ENCODE measurements around the gene VEZT. TPM values are rescaled to one million over a fixed set of nuclear protein-coding genes. Genes with fewer than 3 reads are reported as not detected.

Gene VEZT
- total and polyA plus RNA-seq, 7 donors = 19.9 to 114 (median 82.8) TPM

- intact Hi-C loops (cut with DNase I) = no loop called here
- Histone ChIP-seq H3K4me1 (peaks cover 0 to 61% (median 49%) of the 10 kb centered on the region in 4 donors), H3K27ac (no peak overlapping the region), H3K4me3 (no peak overlapping the region), H3K36me3 (peaks cover 0 to 11% (median 2%) of the 10 kb centered on the region in 4 donors), H3K9me3 (no peaks in the 10 kb centered on the region), H3K27me3 (no peaks in the 10 kb centered on the region)
- DNase-seq = no peak
- TF ChIP-seq POLR2AphosphoS5 (IDR thresholded peaks at IDR 0.05) (no peak), POLR2A (IDR thresholded peaks at IDR 0.05) (no peak), EP300 (IDR thresholded peaks at IDR 0.05) (no peak)
- TF ChIP-seq, protein P1, sequence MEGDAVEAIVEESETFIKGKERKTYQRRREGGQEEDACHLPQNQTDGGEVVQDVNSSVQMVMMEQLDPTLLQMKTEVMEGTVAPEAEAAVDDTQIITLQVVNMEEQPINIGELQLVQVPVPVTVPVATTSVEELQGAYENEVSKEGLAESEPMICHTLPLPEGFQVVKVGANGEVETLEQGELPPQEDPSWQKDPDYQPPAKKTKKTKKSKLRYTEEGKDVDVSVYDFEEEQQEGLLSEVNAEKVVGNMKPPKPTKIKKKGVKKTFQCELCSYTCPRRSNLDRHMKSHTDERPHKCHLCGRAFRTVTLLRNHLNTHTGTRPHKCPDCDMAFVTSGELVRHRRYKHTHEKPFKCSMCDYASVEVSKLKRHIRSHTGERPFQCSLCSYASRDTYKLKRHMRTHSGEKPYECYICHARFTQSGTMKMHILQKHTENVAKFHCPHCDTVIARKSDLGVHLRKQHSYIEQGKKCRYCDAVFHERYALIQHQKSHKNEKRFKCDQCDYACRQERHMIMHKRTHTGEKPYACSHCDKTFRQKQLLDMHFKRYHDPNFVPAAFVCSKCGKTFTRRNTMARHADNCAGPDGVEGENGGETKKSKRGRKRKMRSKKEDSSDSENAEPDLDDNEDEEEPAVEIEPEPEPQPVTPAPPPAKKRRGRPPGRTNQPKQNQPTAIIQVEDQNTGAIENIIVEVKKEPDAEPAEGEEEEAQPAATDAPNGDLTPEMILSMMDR (IDR thresholded peaks at IDR 0.05) = no peak
- WGBS, 2 donors = 96 to 97% methylated on average over 8 of the region's 8 CpGs
Observed at GRCh38 chr12:95224202-95225170, 6.9 kb downstream of the VEZT start.

DNA sequence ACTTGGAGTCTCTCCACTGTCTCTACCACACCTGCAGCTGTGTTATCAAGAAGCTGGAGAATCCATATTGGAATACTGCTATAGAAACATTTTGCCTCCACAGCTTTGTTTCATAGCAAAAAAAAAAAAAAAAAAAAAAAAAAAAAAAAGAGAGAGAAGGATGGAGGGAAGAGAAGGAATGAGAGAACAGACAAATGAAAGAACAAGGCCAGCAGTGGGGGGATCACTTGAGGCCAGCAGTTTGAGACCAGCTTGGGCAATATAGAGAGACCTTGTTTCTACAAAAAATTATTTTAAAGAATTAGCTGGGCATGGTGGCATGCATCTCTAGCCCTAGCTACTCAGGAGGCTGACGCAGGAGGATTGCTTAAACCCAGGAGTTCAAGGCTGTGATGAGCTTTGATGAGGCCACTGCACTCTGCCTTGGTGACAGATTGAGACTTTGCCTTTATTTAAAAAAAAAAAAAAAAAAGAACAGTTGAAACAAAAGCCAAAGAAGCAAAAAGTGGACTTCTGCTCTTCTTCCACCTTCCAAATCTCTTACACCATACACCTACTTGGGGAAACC is 8.1 kb downstream of the VEZT start:
- Histone ChIP-seq H3K4me3 (no peak overlapping the region), H3K27ac (no peak overlapping the region), H3K36me3 (peaks cover 0 to 11% (median 2%) of the 10 kb centered on the region in 4 donors), H3K4me1 (peaks cover 0 to 61% (median 52%) of the 10 kb centered on the region in 4 donors), H3K27me3 (no peaks in the 10 kb centered on the region), H3K9me3 (no peaks in the 10 kb centered on the region)
- TF ChIP-seq, protein P1 (IDR thresholded peaks at IDR 0.05) = no peak
- TF ChIP-seq EP300 (IDR thresholded peaks at IDR 0.05) (no peak), POLR2AphosphoS5 (IDR thresholded peaks at IDR 0.05) (no peak), POLR2A (IDR thresholded peaks at IDR 0.05) (no peak)
- 89 to 91% methylated on average over 1 of the region's 1 CpG for WGBS, 2 donors
- DNase-seq = no peak
- intact Hi-C loops (cut with DNase I) = no loop called here

DNA sequence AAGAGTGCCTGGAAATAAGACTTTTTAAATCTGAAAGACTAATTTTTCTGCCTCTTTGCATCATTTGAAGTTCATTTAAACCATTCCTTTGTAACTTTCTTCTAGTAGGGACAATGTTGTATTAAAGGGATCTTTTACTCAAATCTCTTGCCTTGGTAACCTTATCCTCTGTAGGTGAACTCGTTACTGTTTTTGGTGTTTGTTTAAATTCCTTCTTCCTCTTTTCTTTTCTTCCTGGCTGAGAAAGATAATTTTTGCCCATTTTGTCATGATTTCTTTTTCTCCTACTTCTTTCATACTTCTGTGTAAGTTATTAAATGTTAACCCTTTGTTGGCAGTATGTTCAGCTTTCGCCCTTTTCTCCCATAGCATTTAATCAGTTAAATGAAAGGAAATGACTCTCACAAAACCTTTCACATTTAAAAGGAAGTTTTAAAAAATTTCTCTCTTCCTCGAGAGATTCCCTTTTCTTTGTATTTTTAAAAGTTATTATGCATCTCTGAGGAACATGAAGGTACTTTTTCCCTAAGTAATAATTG is 10.3 kb downstream of the VEZT start:
- no peak for DNase-seq
- Histone ChIP-seq H3K4me1 (peaks cover 0 to 56% (median 48%) of the 10 kb centered on the region in 4 donors), H3K27me3 (no peaks in the 10 kb centered on the region), H3K4me3 (no peak overlapping the region), H3K9me3 (no peaks in the 10 kb centered on the region), H3K36me3 (peaks cover 0 to 11% (median 2%) of the 10 kb centered on the region in 4 donors), H3K27ac (peak overlapping the region in 1 of 4 donors; percentile 30)
- intact Hi-C loops (cut with DNase I) = no loop called here
- WGBS, 2 donors = 59 to 79% methylated on average over 3 of the region's 3 CpGs
- TF ChIP-seq, protein P1 (IDR thresholded peaks at IDR 0.05) = no peak
- TF ChIP-seq POLR2AphosphoS5 (IDR thresholded peaks at IDR 0.05) (no peak), EP300 (IDR thresholded peaks at IDR 0.05) (no peak), POLR2A (IDR thresholded peaks at IDR 0.05) (no peak)

GRCh38 chr12:95228617-95229016 is 11.0 kb downstream of the VEZT start:
- H3K4me3 ChIP-seq = no peak overlapping the region
- peak overlapping the region in 2 of 4 donors; percentile 32 to 38 for H3K27ac ChIP-seq
- H3K9me3 ChIP-seq = no peaks in the 10 kb centered on the region
- WGBS, 2 donors = 94 to 95% methylated on average over 2 of the region's 2 CpGs
- no peak for TF ChIP-seq POLR2A (IDR thresholded peaks at IDR 0.05)
- H3K4me1 ChIP-seq = peaks cover 0 to 54% (median 46%) of the 10 kb centered on the region in 4 donors
- DNase-seq = no peak
- no peaks in the 10 kb centered on the region for H3K27me3 ChIP-seq
- H3K36me3 ChIP-seq = peaks cover 0 to 11% (median 2%) of the 10 kb centered on the region in 4 donors
- intact Hi-C loops (cut with DNase I) = no loop called here

GRCh38 chr12:95229636-95230035 is 12.0 kb downstream of the VEZT start:
- DNase-seq = no peak
- no peaks in the 10 kb centered on the region for H3K9me3 ChIP-seq
- H3K36me3 ChIP-seq = peaks cover 0 to 8% (median 2%) of the 10 kb centered on the region in 4 donors
- H3K27ac ChIP-seq = peak overlapping the region in 2 of 4 donors; percentile 32 to 38
- no peak overlapping the region for H3K4me3 ChIP-seq
- intact Hi-C loops (cut with DNase I) = no loop called here
- H3K27me3 ChIP-seq = no peaks in the 10 kb centered on the region
- TF ChIP-seq, protein P1 (IDR thresholded peaks at IDR 0.05) = no peak
- TF ChIP-seq EP300 (IDR thresholded peaks at IDR 0.05) = no peak
- TF ChIP-seq POLR2AphosphoS5 (IDR thresholded peaks at IDR 0.05) = no peak
- TF ChIP-seq POLR2A (IDR thresholded peaks at IDR 0.05) = no peak
- H3K4me1 ChIP-seq = peaks cover 0 to 45% (median 40%) of the 10 kb centered on the region in 4 donors
- 88 to 94% methylated on average over 7 of the region's 7 CpGs for WGBS, 2 donors
